HL-60/S4 (cell line): ENCODE measurements around the gene PLCG2.

Source experiments
- in situ Hi-C: fragments of 300-500 bp; cut with MboI; formaldehyde crosslinking; loops from 2 replicates; pipeline ENCODE4 v1.14.3; 2022; ENCODE audit warnings: low sequenced_read_pairs

Gene PLCG2

GRCh38 chr16:81905277-81905676, 126.2 kb downstream of the PLCG2 start:
- in situ Hi-C loops = no loop called here

- in situ Hi-C loops = no loop called here
Observed at GRCh38 chr16:81907681-81908080, 128.6 kb downstream of the PLCG2 start.

- in situ Hi-C loops = no loop called here
Observed at GRCh38 chr16:81908466-81909262, 129.6 kb downstream of the PLCG2 start.

GRCh38 chr16:81910366-81910885, 131.3 kb downstream of the PLCG2 start:
- in situ Hi-C loops = no loop called here

- in situ Hi-C loops = no loop called here
Observed at GRCh38 chr16:81912395-81912794, 133.3 kb downstream of the PLCG2 start.

- in situ Hi-C loops = no loop called here
Observed at GRCh38 chr16:81913222-81913621, 134.1 kb downstream of the PLCG2 start.

- in situ Hi-C loops = no loop called here
Observed at GRCh38 chr16:81917375-81917774, 138.3 kb downstream of the PLCG2 start.

GRCh38 chr16:81918927-81919326, 139.8 kb downstream of the PLCG2 start:
- in situ Hi-C loops = no loop called here

- in situ Hi-C loops = no loop called here
Observed at GRCh38 chr16:81920498-81920897, 141.4 kb downstream of the PLCG2 start.

- in situ Hi-C loops = no loop called here
Observed at GRCh38 chr16:81921085-81921814, 142.2 kb downstream of the PLCG2 start.

GRCh38 chr16:81921843-81922584, 142.9 kb downstream of the PLCG2 start:
- in situ Hi-C loops = no loop called here

- in situ Hi-C loops = no loop called here
Observed at GRCh38 chr16:81923296-81923695, 144.2 kb downstream of the PLCG2 start.

- in situ Hi-C loops = no loop called here
Observed at GRCh38 chr16:81925016-81925415, 145.9 kb downstream of the PLCG2 start.

GRCh38 chr16:81926036-81926435, 146.9 kb downstream of the PLCG2 start:
- in situ Hi-C loops = no loop called here

GRCh38 chr16:81927561-81928185, 148.6 kb downstream of the PLCG2 start:
- in situ Hi-C loops = no loop called here

- in situ Hi-C loops = no loop called here
Observed at GRCh38 chr16:81928271-81928918, 149.3 kb downstream of the PLCG2 start.

- in situ Hi-C loops = no loop called here
Observed at GRCh38 chr16:81928975-81929374, 149.9 kb downstream of the PLCG2 start.

- in situ Hi-C loops = no loop called here
Observed at GRCh38 chr16:81929841-81930240, 150.8 kb downstream of the PLCG2 start.

- in situ Hi-C loops = no loop called here
Observed at GRCh38 chr16:81931927-81932326, 152.8 kb downstream of the PLCG2 start.

- in situ Hi-C loops = no loop called here
Observed at GRCh38 chr16:81932668-81933067, 153.6 kb downstream of the PLCG2 start.
